Suprapubic skin (tissue), 3 donors: ENCODE data around the gene SELENOH.

ENCODE experiments used
- CTCF ChIP-seq, 2 donors: fragments of 200-600 bp in 1 of 2; fragments of 450-650 bp in 1 of 2; sonication (generic) in 1 of 2; IDR thresholded peaks; one replicate each; pipeline ENCODE4 v1.5.1; 2016 to 2019; ENCODE audit warnings: antibody characterized with exemption in 2 of 2, mild to moderate bottlenecking in 1 of 2, moderate library complexity in 1 of 2
- POLR2A ChIP-seq, 2 donors: fragments of 450-650 bp; IDR thresholded peaks; one replicate each; pipeline ENCODE4 v1.6.1; 2017; ENCODE audit warnings: antibody characterized with exemption in 2 of 2, mild to moderate bottlenecking in 2 of 2, moderate library complexity in 2 of 2

DNA sequence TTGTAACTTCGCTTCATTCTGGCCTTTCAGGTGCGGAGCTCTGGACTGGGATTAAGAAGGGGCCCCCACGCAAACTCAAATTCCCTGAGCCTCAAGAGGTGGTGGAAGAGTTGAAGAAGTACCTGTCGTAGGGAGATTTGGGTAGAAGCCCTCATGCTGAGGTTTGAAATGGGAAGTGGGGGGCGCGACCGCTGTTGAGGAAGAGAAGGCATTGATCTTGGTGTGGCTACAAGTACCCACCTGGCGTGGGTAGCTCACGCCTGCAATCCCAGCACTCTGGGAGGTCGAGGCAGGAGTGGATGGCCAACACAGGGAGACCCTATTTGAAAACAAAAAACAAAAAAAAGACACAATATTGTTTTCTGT lies 779 bp downstream of the SELENOH start:
- TF ChIP-seq POLR2A (IDR thresholded peaks at IDR 0.05) (no peak), CTCF (IDR thresholded peaks at IDR 0.05) (no peak)
